Stimulated activated CD8-positive, alpha-beta memory T cell treated with anti-CD3 and anti-CD28 coated beads, Interleukin-2, amount 100 ng/mL, for 48 hours (primary cell): ENCODE results near the gene NEIL1.
A peak's percentile ranks its signal among the peaks of the same experiment; 100 is the strongest.
"Not testable (repeated sequence)": the region's sequence is repeated elsewhere in the genome, so short reads cannot be mapped to it uniquely, and the experiment has no call there.

Experiments
- DNase-seq, 2 donors: peaks; one replicate each; pipeline ENCODE4 v3.0.0-alpha.2; 2020; ENCODE audit warnings: low read depth in 2 of 2

The NEIL1 gene, protein sequence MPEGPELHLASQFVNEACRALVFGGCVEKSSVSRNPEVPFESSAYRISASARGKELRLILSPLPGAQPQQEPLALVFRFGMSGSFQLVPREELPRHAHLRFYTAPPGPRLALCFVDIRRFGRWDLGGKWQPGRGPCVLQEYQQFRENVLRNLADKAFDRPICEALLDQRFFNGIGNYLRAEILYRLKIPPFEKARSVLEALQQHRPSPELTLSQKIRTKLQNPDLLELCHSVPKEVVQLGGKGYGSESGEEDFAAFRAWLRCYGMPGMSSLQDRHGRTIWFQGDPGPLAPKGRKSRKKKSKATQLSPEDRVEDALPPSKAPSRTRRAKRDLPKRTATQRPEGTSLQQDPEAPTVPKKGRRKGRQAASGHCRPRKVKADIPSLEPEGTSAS

GRCh38 chr15:75346796-75347221 lies at the start of gene NEIL1:
Gene NEIL1, plus strand, starts transcription at chr15:75347039. Its CDS starts 1,867 bp downstream, at chr15:75348906.
- no peak for DNase-seq

GRCh38 chr15:75298541-75299310 lies 48.1 kb upstream of the NEIL1 start:
- DNase-seq: not testable (repeated sequence)

GRCh38 chr15:75299311-75299688 lies 47.5 kb upstream of the NEIL1 start:
- DNase-seq: peak; percentile 36 to 48

DNA sequence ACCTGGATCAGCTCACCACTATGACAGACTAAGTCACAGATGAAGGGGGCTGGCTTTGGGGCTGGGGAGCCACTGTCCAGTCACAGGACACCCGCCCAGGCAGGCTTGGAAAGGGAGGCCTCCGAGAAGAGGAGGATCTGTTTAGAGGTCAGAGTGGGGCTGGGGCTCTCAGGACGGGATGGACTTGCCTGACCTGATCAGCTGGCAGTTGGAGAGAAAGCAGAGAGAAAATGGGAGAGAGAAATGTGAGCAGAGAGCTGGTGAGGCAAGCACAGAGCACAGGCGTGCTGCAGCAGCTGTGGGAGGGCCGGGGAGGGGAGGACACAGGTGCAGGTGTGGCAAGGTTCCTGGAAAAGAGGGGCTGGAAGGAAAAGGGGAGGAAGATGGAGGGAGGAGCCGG lies 46.8 kb upstream of the NEIL1 start:
- DNase-seq: not testable (repeated sequence)

GRCh38 chr15:75302318-75302717 lies 44.5 kb upstream of the NEIL1 start:
- no peak for DNase-seq

DNA sequence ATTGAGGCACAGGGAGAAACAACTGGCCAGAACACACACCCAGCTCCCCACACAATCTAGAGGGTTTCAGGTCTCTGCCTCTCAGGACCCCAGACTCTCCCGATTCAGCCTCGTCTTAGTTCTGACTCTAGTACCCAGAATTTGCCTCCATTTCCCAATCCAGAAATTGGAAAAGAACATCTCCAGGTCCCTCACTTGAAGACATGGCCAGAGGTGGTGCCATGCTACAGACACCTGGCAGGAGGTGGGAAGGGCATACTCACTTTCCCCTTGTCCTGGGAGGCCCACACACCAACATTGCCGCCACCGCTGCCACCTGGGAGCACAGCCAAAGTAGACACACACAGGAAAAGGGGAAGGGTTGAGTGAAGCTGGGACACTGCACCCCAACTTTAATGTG lies 44.1 kb upstream of the NEIL1 start:
- not testable (repeated sequence) for DNase-seq

GRCh38 chr15:75306188-75306587 lies 40.7 kb upstream of the NEIL1 start:
- no peak for DNase-seq

DNA sequence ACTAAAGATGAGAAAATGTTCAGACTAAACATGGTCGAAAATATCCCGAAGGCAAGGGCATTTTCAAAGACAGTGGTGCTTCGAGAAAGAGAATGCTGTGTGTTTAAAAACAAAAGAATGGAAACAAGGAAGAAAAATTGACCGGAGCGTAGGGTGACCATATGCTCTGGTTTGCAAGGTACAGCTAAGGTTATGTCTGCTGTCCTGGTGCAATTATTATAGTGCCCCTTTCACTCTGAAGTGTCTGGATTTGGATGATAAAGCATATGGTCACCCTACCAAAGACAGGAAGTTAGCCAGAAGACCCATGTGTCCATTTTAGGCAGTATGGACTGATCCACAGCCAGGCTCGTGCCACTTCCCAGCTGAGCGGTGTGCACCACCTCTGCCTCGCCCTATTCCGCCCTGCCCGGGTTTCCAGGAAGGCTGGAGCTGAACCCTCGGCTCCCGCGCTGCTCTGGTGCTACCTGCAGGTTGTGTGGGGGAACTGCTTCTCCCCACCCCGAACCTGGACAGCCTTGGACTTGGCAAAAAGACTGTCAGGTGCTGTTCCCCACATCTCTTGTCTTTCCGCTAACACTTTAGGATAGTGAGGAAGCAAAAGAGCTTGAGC lies 39.0 kb upstream of the NEIL1 start:
- no peak for DNase-seq

- no peak for DNase-seq
Measured at GRCh38 chr15:75309711-75310110, 37.1 kb upstream of the NEIL1 start.

DNA sequence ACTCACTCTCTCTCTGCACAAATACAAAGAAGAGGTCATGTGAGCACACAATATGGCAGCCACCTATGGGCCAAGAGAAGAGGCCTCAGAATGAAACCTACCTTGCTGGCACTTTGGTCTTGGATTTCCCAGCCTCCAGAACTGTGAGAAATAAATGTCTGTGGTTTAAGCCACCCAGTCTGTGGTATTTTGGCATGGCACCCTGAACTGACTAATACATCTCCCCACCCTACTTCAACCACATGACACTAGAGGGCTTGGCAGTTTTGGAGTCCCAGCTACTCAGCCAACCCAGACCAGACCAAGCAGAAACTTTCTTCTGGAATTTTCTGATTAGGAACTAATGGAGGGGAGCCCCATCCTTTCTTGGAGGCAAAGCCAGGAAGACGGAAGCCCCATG lies 34.3 kb upstream of the NEIL1 start:
- not testable (repeated sequence) for DNase-seq

- DNase-seq: no peak
Measured at GRCh38 chr15:75313116-75313845, 33.6 kb upstream of the NEIL1 start.

DNA sequence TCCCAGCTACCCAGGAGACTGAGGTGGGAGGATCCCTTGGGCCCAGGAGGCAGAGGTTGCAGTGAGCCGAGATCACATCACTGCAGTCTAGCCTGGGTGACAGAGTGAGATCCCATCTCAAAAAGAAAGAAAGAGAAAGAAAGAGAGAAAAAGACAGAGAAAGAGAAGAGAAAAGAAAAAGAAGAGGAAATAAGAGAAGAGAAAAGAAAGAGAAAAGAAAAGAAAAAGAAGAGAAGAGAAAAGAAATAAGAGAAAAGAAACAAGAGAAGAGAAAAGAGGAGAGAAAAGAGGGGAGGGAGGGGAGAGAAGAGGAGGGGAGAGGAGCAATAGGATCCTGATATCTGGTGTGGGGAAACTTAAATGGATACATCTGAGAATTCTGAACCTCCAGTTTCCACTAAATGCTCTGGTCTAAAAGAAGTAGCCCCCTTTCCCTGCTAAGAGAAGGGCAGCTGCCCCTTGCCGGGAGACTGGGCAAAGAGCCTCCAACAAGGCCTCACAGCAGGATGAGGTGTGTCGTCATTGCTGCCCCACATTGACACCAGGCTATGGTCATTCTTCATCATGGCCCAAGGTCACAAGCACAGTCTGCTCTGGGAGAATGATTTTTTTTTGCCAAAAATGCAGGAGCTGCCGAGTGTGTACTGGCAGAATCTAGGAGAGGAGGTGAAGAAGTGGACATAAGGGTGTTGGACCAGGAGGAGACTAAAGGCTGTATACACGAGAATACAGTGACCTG lies 32.1 kb upstream of the NEIL1 start:
- DNase-seq: no peak

GRCh38 chr15:75319231-75319897 lies 27.5 kb upstream of the NEIL1 start:
- DNase-seq: not testable (repeated sequence)

GRCh38 chr15:75321711-75322110 lies 25.1 kb upstream of the NEIL1 start:
- DNase-seq: no peak

- no peak for DNase-seq
Measured at GRCh38 chr15:75325922-75326321, 20.9 kb upstream of the NEIL1 start.

GRCh38 chr15:75327005-75327404 lies 19.8 kb upstream of the NEIL1 start:
- no peak for DNase-seq

GRCh38 chr15:75327491-75327890 lies 19.3 kb upstream of the NEIL1 start:
- no peak for DNase-seq

DNA sequence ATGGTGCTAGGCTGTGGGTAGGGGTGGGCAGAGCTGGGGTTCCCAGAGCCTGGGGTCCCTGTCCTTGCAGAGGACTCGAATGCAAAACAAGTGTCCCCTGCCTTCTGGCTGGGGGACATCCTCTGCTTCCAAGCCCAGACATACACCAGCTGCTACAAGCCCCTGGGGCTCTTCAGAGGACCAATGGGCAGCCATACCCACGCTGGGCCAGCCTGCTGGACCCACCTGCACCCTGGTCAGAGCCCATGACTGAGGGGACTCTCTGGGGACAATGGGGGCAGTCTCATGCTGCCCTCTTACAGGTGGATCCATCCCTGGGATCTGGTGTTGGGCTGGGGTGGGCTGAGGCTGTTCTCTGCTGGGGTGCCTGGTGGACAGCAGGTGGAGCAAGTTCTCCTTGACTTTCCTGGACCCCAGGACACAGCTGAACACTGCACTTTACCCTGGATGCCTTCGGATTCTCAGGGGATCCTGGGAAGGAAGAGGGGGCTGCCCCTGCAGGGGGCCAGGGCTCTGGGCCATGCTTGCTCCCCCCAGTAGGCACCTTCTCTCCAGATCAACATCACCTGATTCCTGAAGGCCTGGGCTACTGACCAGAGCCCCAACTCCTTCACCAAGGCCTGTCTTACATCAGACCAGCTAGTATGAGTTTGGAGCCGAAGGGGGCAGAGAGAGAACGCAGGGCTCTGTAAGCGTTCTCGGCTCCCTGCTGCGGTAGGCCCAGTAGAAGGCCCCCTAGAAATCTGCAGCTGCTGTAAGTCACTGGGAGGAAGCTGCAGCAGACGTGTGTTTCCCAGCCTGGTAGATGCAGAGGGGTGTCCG lies 18.1 kb upstream of the NEIL1 start:
- no peak for DNase-seq

DNA sequence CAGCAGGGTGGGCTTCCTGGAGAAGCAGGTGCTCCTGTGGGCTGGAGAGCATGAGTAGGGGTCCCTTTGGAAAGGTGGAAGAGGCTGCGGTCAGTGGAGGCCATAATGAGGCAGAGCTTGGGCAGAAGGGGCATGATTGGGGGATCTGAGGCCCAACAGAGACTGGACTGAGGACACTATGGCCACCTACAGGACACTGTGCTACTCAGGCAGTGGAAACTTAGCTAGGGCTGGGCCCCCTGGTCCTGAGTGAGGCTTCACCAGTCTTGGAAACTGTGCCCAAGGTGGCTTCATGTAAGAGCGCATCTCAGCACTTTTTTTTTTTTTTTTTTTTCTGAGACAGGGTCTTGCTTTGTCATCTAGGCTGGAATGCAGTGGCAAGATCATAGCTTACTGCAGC lies 17.3 kb upstream of the NEIL1 start:
- DNase-seq: no peak

DNA sequence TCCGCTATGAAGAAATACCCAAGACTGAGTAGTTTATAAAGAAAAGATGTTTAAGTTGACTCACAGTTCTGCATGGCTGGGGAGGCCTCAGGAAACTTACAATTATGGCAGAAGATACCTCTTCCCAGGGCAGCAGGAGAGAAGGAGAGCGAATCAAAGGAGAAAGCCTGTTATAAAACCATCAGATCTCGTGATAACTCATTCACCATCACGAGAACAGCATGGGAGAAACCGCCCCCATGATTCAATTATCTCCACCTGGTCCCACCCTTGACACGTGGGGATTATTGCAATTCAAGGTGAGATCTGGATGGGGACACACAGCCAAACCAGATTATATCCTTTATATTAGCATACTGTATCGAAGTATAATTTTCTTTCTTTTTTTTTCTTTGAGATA lies 14.7 kb upstream of the NEIL1 start:
- not testable (repeated sequence) for DNase-seq
